Loucy (cell line): Measurements from ENCODE around the gene HDDC2.

Experiments used
- H2AFZ ChIP-seq: fragments of 200-600 bp; sonication (generic); 2 replicates; pipeline ENCODE4 v1.6.0; 2016; ENCODE audit warnings: antibody characterized with exemption, mild to moderate bottlenecking, low read length, moderate library complexity
- H3F3A ChIP-seq: fragments of 200-600 bp; 2 replicates; pipeline ENCODE4 v1.6.0; 2016; ENCODE audit warnings: antibody characterized with exemption, low read depth, mild to moderate bottlenecking
- H3K27me3 ChIP-seq: fragments of 200-600 bp; sonication (generic); 2 replicates; pipeline ENCODE4 v1.6.1; 2014; ENCODE audit warnings: low read length, mild to moderate bottlenecking; ENCODE audit not compliant: insufficient read depth, poor library complexity, severe bottlenecking
- H3K36me3 ChIP-seq: fragments of 200-600 bp; sonication (generic); 2 replicates; pipeline ENCODE4 v1.6.1; 2016; ENCODE audit warnings: low read length; ENCODE audit not compliant: insufficient read depth
- H3K4me1 ChIP-seq: fragments of 200-600 bp; sonication (generic); 2 replicates; pipeline ENCODE4 v1.5.1; 2014; ENCODE audit warnings: low read length, mild to moderate bottlenecking; ENCODE audit not compliant: insufficient read depth, poor library complexity, severe bottlenecking
- H3K4me2 ChIP-seq: fragments of 200-600 bp; sonication (generic); 2 replicates; pipeline ENCODE4 v1.6.0; 2014; ENCODE audit warnings: antibody characterized with exemption, low read length, low read depth, mild to moderate bottlenecking; ENCODE audit not compliant: poor library complexity, severe bottlenecking
- H3K4me3 ChIP-seq: fragments of 200-600 bp; sonication (generic); 2 replicates; pipeline ENCODE4 v1.5.1; 2014; ENCODE audit warnings: low read length, mild to moderate bottlenecking, mixed read lengths; ENCODE audit not compliant: poor library complexity, severe bottlenecking
- H3K79me2 ChIP-seq: fragments of 200-600 bp; sonication (generic); 2 replicates; pipeline ENCODE4 v1.6.1; 2014; ENCODE audit warnings: low read length; ENCODE audit not compliant: insufficient read depth
- H3K9ac ChIP-seq: fragments of 200-600 bp; sonication (generic); 2 replicates; pipeline ENCODE4 v1.6.0; 2014; ENCODE audit warnings: mild to moderate bottlenecking, low read depth, low read length, moderate library complexity; ENCODE audit not compliant: poor library complexity, severe bottlenecking
- H3K9me2 ChIP-seq: fragments of 200-600 bp; sonication (generic); replicated peaks from 2 replicates; pipeline ENCODE4 v1.6.1; 2016; ENCODE audit warnings: low read depth, low read length, mixed read lengths
- H3K9me3 ChIP-seq: fragments of 200-600 bp; sonication (generic); 2 replicates; pipeline ENCODE4 v1.6.1; 2014; ENCODE audit warnings: mild to moderate bottlenecking, antibody characterized with exemption, low read length, low read depth; ENCODE audit not compliant: insufficient read depth
- H4K20me1 ChIP-seq: fragments of 200-600 bp; sonication (generic); 2 replicates; pipeline ENCODE4 v1.6.0; 2014; ENCODE audit warnings: antibody characterized with exemption, low read length, mild to moderate bottlenecking; ENCODE audit not compliant: insufficient read depth, poor library complexity, severe bottlenecking
- CTCF ChIP-seq: fragments of 200-600 bp; sonication (generic); conservative IDR thresholded peaks from 2 replicates; pipeline ENCODE4 v1.5.1; 2014; ENCODE audit warnings: mild to moderate bottlenecking, antibody characterized with exemption, low read length
- EZH2phosphoT487 ChIP-seq: fragments of 200-600 bp; IDR thresholded peaks from 2 replicates; pipeline ENCODE4 v1.6.1; 2018; ENCODE audit warnings: antibody characterized with exemption, mild to moderate bottlenecking, moderate library complexity, borderline replicate concordance

Gene HDDC2

GRCh38 chr6:125301435-125302391 is at the start of gene HDDC2:
Gene HDDC2 (minus strand): TSS chr6:125301967. CDS start chr6:125301932, 35 bp downstream.
- peak within 1 kb of the TSS; percentile 65 for H3K4me2 ChIP-seq
- peaks cover 14% of the 10 kb centered on the region for H3K79me2 ChIP-seq
- H2AFZ ChIP-seq = peak within 1 kb of the TSS; percentile 82
- no peaks in the 10 kb centered on the region for H3K9me3 ChIP-seq
- H3K27me3 ChIP-seq = peaks cover 33% of the 10 kb centered on the region
- H4K20me1 ChIP-seq = no peaks in the 10 kb centered on the region
- peak within 1 kb of the TSS; percentile 76 for H3K9ac ChIP-seq
- no peaks in the 10 kb centered on the region for H3F3A ChIP-seq
- no peaks in the 10 kb centered on the region for H3K9me2 ChIP-seq
- H3K4me3 ChIP-seq = peak within 1 kb of the TSS; percentile 71
- no peaks in the 10 kb centered on the region for H3K4me1 ChIP-seq
- TF ChIP-seq EZH2phosphoT487 (no peak), CTCF (no peak)
- no peaks in the 10 kb centered on the region for H3K36me3 ChIP-seq

GRCh38 chr6:125346926-125347563 is 45.3 kb upstream of the HDDC2 start:
- Histone ChIP-seq H3F3A (no peaks in the 10 kb centered on the region), H3K9me2 (no peaks in the 10 kb centered on the region), H3K4me3 (no peak overlapping the region), H3K9me3 (no peaks in the 10 kb centered on the region), H2AFZ (no peak overlapping the region), H3K4me1 (peaks cover 6% of the 10 kb centered on the region), H3K4me2 (no peak overlapping the region), H3K27me3 (no peaks in the 10 kb centered on the region), H4K20me1 (no peaks in the 10 kb centered on the region), H3K36me3 (no peaks in the 10 kb centered on the region), H3K79me2 (no peaks in the 10 kb centered on the region), H3K9ac (no peak overlapping the region)
- TF ChIP-seq CTCF (no peak), EZH2phosphoT487 (no peak)

- no peaks in the 10 kb centered on the region for H3K27me3 ChIP-seq
- no peaks in the 10 kb centered on the region for H3K9me3 ChIP-seq
- H3K4me2 ChIP-seq = no peak overlapping the region
- no peak overlapping the region for H3K4me3 ChIP-seq
- no peaks in the 10 kb centered on the region for H3F3A ChIP-seq
- H2AFZ ChIP-seq = peak overlapping the region; percentile 9; the same call in 1 of the 2 replicates
- no peaks in the 10 kb centered on the region for H3K79me2 ChIP-seq
- no peaks in the 10 kb centered on the region for H4K20me1 ChIP-seq
- no peaks in the 10 kb centered on the region for H3K36me3 ChIP-seq
- no peaks in the 10 kb centered on the region for H3K9me2 ChIP-seq
- H3K9ac ChIP-seq = no peak overlapping the region
- peaks cover 6% of the 10 kb centered on the region for H3K4me1 ChIP-seq
- no peak for TF ChIP-seq CTCF
- no peak for TF ChIP-seq EZH2phosphoT487
Measured at GRCh38 chr6:125346201-125346925, 44.6 kb upstream of the HDDC2 start.
